IMR-90 (cell line): ENCODE measurements around the gene KLHL17. TPM values are rescaled to one million over a fixed set of nuclear protein-coding genes. Genes with fewer than 3 reads are reported as not detected.
A peak's percentile ranks its signal among the peaks of the same experiment; 100 is the strongest.

ENCODE experiments used
- ATAC-seq: fragments of 200-7000 bp; cut with Tn5 transposase; 2 replicates; pipeline ENCODE4 v1.9.1; 2020; ENCODE audit warnings: low read depth, mild to moderate bottlenecking, moderate library complexity
- BruUV-seq: library from RNA; stranded (reverse); fragments of 400-500 nt; replicated peaks from 2 replicates; lab custom pipeline; 2021; lab: Mats Ljungman, UMichigan
- CTCF ChIA-PET: fragments of 300-600 bp; formaldehyde crosslinking; extraction: SDS; loops from one replicate; lab custom pipeline; 2021; ENCODE audit warnings: antibody characterized with exemption; lab: Yijun Ruan, JAX
- POLR2A ChIA-PET: fragments of 300-600 bp; sonication (Branson Sonifier 250); formaldehyde crosslinking; loops from one replicate; lab custom pipeline; 2022; ENCODE audit warnings: antibody characterized with exemption; ENCODE audit not compliant: unreplicated experiment; lab: Charles Lee
- DNase-seq: peaks from one replicate; pipeline ENCODE4 v3.0.0; 2013
- H2AFZ ChIP-seq: replicated peaks from 2 replicates; pipeline ENCODE3; 2013; ENCODE audit warnings: low read length, mild to moderate bottlenecking; ENCODE audit not compliant: poor library complexity
- H2AK5ac ChIP-seq: 2 replicates; pipeline ENCODE4 v1.6.1; 2013; ENCODE audit warnings: low read depth, low read length, inconsistent platforms
- H2AK9ac ChIP-seq: replicated peaks from 2 replicates; pipeline ENCODE3; 2013; ENCODE audit warnings: mild to moderate bottlenecking, low read depth, low read length, moderate library complexity; ENCODE audit not compliant: poor library complexity
- H2BK120ac ChIP-seq: 2 replicates; pipeline ENCODE4 v1.6.1; 2013; ENCODE audit warnings: low read depth, low read length, inconsistent platforms
- H2BK15ac ChIP-seq: 3 replicates; pipeline ENCODE4 v1.6.1; 2013; ENCODE audit warnings: low read depth, low read length, inconsistent platforms
- H2BK20ac ChIP-seq: 2 replicates; pipeline ENCODE4 v1.6.1; 2013; ENCODE audit warnings: low read depth, mild to moderate bottlenecking, inconsistent platforms, low read length, moderate library complexity
- H2BK5ac ChIP-seq: 2 replicates; pipeline ENCODE4 v1.6.1; 2013; ENCODE audit warnings: mild to moderate bottlenecking, low read depth, low read length, inconsistent platforms; ENCODE audit not compliant: poor library complexity, severe bottlenecking
- H3K14ac ChIP-seq: replicated peaks from 2 replicates; pipeline ENCODE4 v1.6.1; 2013; ENCODE audit warnings: low read depth, low read length, inconsistent platforms
- H3K18ac ChIP-seq: 2 replicates; pipeline ENCODE4 v1.6.1; 2013; ENCODE audit warnings: low read depth, low read length, control low read depth
- H3K23ac ChIP-seq: 2 replicates; pipeline ENCODE4 v1.6.1; 2013; ENCODE audit warnings: low read depth, low read length, inconsistent platforms
- H3K27ac ChIP-seq: 2 replicates; pipeline ENCODE4 v1.5.1; 2013; ENCODE audit warnings: mild to moderate bottlenecking, control low read depth, low read length; ENCODE audit not compliant: insufficient read depth
- H3K27me3 ChIP-seq: 2 replicates; pipeline ENCODE4 v1.6.1; 2013; ENCODE audit warnings: low read length; ENCODE audit not compliant: control insufficient read depth, insufficient read depth
- H3K36me3 ChIP-seq: 2 replicates; pipeline ENCODE4 v1.6.1; 2013; ENCODE audit warnings: low read length, mixed read lengths; ENCODE audit not compliant: control insufficient read depth, insufficient read depth
- H3K4ac ChIP-seq: 2 replicates; pipeline ENCODE4 v1.6.1; 2013; ENCODE audit warnings: low read depth, low read length, inconsistent platforms
- H3K4me1 ChIP-seq: 2 replicates; pipeline ENCODE4 v1.6.1; 2013; ENCODE audit warnings: low read length, mixed read lengths; ENCODE audit not compliant: control insufficient read depth, insufficient read depth
- H3K4me2 ChIP-seq: 2 replicates; pipeline ENCODE4 v1.6.1; 2013; ENCODE audit warnings: low read depth, mild to moderate bottlenecking, control low read depth, low read length, moderate library complexity
- H3K4me3 ChIP-seq: 2 replicates; pipeline ENCODE4 v1.5.1; 2013; ENCODE audit warnings: low read depth, mild to moderate bottlenecking, control low read depth, low read length, moderate library complexity; ENCODE audit not compliant: insufficient read depth
- H3K56ac ChIP-seq: 2 replicates; pipeline ENCODE4 v1.6.1; 2013; ENCODE audit warnings: low read length, inconsistent platforms; ENCODE audit not compliant: insufficient read depth; ENCODE audit errors: extremely low read depth
- H3K79me1 ChIP-seq, 2 experiments: 2 replicates each; pipeline ENCODE4 v1.6.1; 2013; ENCODE audit warnings: low read length in 2 of 2, inconsistent platforms in 1 of 2, low read depth in 1 of 2
- H3K9ac ChIP-seq: 2 replicates; pipeline ENCODE4 v1.6.1; 2013; ENCODE audit warnings: low read depth, low read length, control low read depth
- H3K9me1 ChIP-seq: 2 replicates; pipeline ENCODE4 v1.6.1; 2013; ENCODE audit warnings: low read length, inconsistent platforms; ENCODE audit not compliant: insufficient read depth
- H3K9me3 ChIP-seq: 2 replicates; pipeline ENCODE4 v1.6.1; 2013; ENCODE audit warnings: low read length; ENCODE audit not compliant: control insufficient read depth, insufficient read depth
- H4K20me1 ChIP-seq: 2 replicates; pipeline ENCODE4 v1.6.1; 2013; ENCODE audit warnings: low read length, inconsistent platforms; ENCODE audit not compliant: insufficient read depth
- H4K5ac ChIP-seq: 2 replicates; pipeline ENCODE4 v1.6.1; 2013; ENCODE audit warnings: mild to moderate bottlenecking, low read depth, low read length, control low read depth
- H4K8ac ChIP-seq, 2 experiments: 2 replicates each; pipeline ENCODE4 v1.6.1; 2013; ENCODE audit warnings: low read depth in 2 of 2, low read length in 2 of 2, control low read depth in 1 of 2, inconsistent platforms in 1 of 2
- H4K91ac ChIP-seq: 2 replicates; pipeline ENCODE4 v1.6.1; 2013; ENCODE audit warnings: low read depth, low read length, inconsistent platforms; ENCODE audit not compliant: insufficient read depth
- BHLHE40 ChIP-seq: fragments of 150-350 bp; IDR thresholded peaks from 2 replicates; pipeline ENCODE4 v1.6.1; 2016; ENCODE audit warnings: mild to moderate bottlenecking, low read depth, low read length
- CHD1 ChIP-seq: IDR thresholded peaks from 2 replicates; pipeline ENCODE4 v1.6.1; 2012; ENCODE audit warnings: low read depth, low read length, improper control_type of control experiment
- ELK1 ChIP-seq: fragments of 150-350 bp; IDR thresholded peaks from 2 replicates; pipeline ENCODE4 v1.6.1; 2016; ENCODE audit warnings: low read depth, mild to moderate bottlenecking, low read length, moderate library complexity, borderline replicate concordance
- MAZ ChIP-seq: IDR thresholded peaks from 2 replicates; pipeline ENCODE4 v1.6.1; 2012; ENCODE audit warnings: low read depth, mild to moderate bottlenecking, low read length, improper control_type of control experiment, moderate library complexity, borderline replicate concordance
- MXI1 ChIP-seq: IDR thresholded peaks from 2 replicates; pipeline ENCODE4 v1.6.1; 2012; ENCODE audit warnings: low read depth, mild to moderate bottlenecking, low read length, moderate library complexity, borderline replicate concordance
- NFE2L2 ChIP-seq: fragments of 150-350 bp; IDR thresholded peaks from 2 replicates; pipeline ENCODE4 v1.6.1; 2016; ENCODE audit warnings: low read depth, mild to moderate bottlenecking, low read length
- RAD21 ChIP-seq: IDR thresholded peaks from 2 replicates; pipeline ENCODE4 v1.6.1; 2012; ENCODE audit warnings: low read length, improper control_type of control experiment
- RFX5 ChIP-seq: IDR thresholded peaks from 2 replicates; pipeline ENCODE4 v1.8.0; 2012; ENCODE audit warnings: low read depth, mild to moderate bottlenecking, low read length, moderate library complexity
- WGBS, 2 experiments: methylation state at CpG; one replicate each; pipeline versions ENCODE4 v1.1.5 to v1.1.7; 2013; ENCODE audit warnings: missing lambda C conversion rate in 2 of 2; ENCODE audit not compliant: insufficient read length in 1 of 2; ENCODE audit errors: extremely low coverage in 2 of 2; 5-methylcytosine and 5-hydroxymethylcytosine counted together
- dilution Hi-C: fragments of 300-500 bp; cut with HindIII; formaldehyde crosslinking; loops from one replicate; pipeline ENCODE4 v1.14.3; 2018; ENCODE audit warnings: low sequenced_read_pairs; ENCODE audit not compliant: unreplicated experiment
- in situ Hi-C: fragments of 300-500 bp; cut with MboI; formaldehyde crosslinking; loops from 3 replicates; pipeline ENCODE4 v1.14.3; 2019; ENCODE audit warnings: low sequenced_read_pairs, inconsistent platforms, mixed read lengths
- intact Hi-C: fragments of 100-400 bp; cut with micrococcal nuclease; formaldehyde crosslinking; loops from 2 replicates; pipeline ENCODE4 v1.10.0; 2022
- polyA plus RNA-seq, 3 experiments: library from polyadenylated mRNA; depleted of rRNA; stranded (reverse); fragments of >200 nt; gene quantifications; 2 replicates each; pipeline ENCODE4 v1.2.3, GENCODE V29; 2012; ENCODE audit warnings: low replicate concordance in 1 of 3
- total RNA-seq: library from RNA; depleted of rRNA; stranded (reverse); fragments of >200 nt; gene quantifications from 2 replicates; pipeline ENCODE4 v1.2.3, GENCODE V29; 2012
- TF ChIP-seq, protein P1 (sequence below): conservative IDR thresholded peaks from 2 replicates; pipeline ENCODE4 v1.5.1; 2012; ENCODE audit warnings: mild to moderate bottlenecking, low read depth, low read length, improper control_type of control experiment

Gene KLHL17
- total and polyA plus RNA-seq, 2 of the 4 experiments (the other 2 are of a cell fraction) = 3.4 to 41.0 TPM

GRCh38 chr1:1013922-1014648 lies 53.7 kb downstream of the KLHL17 start:
- 68% methylated on average over 33 of the region's 41 CpGs; no CpG with 5 or more reads in 1 of the 2 experiments for WGBS, 2 experiments
- Histone ChIP-seq H3K23ac (peak overlapping the region; percentile 96), H3K36me3 (no peaks in the 10 kb centered on the region), H3K4me1 (peaks cover 4% of the 10 kb centered on the region), H3K9me3 (no peaks in the 10 kb centered on the region), H3K4ac (peak overlapping the region; percentile 88), H3K4me2 (peak overlapping the region; percentile 86), H3K4me3 (peak overlapping the region; percentile 54), H3K27me3 (no peaks in the 10 kb centered on the region), H4K8ac (peak overlapping the region; percentile 65 to 94), H2AK9ac (peak overlapping the region; percentile 98), H3K9me1 (no peaks in the 10 kb centered on the region), H2AK5ac (peak overlapping the region; percentile 92), H3K9ac (peak overlapping the region; percentile 79), H2BK5ac (no peak overlapping the region), H2BK20ac (no peak overlapping the region), H3K79me1 (peaks cover 0 to 11% of the 10 kb centered on the region in 2 experiments; a peak in 2 of 4 replicates), H3K18ac (no peak overlapping the region), H2BK15ac (peak overlapping the region; percentile 86; the same call in 2 of the 3 replicates), H4K91ac (peak overlapping the region; percentile 90), H3K27ac (peak overlapping the region; percentile 82), H4K5ac (peak overlapping the region; percentile 62; the same call in 1 of the 2 replicates), H3K14ac (peak overlapping the region; percentile 96), H2BK120ac (peak overlapping the region; percentile 85), H2AFZ (peak overlapping the region; percentile 99), H3K56ac (peak overlapping the region; percentile 76), H4K20me1 (no peaks in the 10 kb centered on the region)
- TF ChIP-seq MAZ (no peak), BHLHE40 (no peak), RAD21 (no peak), ELK1 (no peak), NFE2L2 (no peak), CHD1 (no peak), RFX5 (no peak), MXI1 (no peak)
- TF ChIP-seq, protein P1, sequence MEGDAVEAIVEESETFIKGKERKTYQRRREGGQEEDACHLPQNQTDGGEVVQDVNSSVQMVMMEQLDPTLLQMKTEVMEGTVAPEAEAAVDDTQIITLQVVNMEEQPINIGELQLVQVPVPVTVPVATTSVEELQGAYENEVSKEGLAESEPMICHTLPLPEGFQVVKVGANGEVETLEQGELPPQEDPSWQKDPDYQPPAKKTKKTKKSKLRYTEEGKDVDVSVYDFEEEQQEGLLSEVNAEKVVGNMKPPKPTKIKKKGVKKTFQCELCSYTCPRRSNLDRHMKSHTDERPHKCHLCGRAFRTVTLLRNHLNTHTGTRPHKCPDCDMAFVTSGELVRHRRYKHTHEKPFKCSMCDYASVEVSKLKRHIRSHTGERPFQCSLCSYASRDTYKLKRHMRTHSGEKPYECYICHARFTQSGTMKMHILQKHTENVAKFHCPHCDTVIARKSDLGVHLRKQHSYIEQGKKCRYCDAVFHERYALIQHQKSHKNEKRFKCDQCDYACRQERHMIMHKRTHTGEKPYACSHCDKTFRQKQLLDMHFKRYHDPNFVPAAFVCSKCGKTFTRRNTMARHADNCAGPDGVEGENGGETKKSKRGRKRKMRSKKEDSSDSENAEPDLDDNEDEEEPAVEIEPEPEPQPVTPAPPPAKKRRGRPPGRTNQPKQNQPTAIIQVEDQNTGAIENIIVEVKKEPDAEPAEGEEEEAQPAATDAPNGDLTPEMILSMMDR = no peak
- dilution Hi-C loops (no loop called here), in situ Hi-C loops (no loop called here), intact Hi-C loops (loop anchor here (2.0 kb wide), 1 partner anchor 27 kb away; no protein-coding TSS in a partner anchor)
- ChIA-PET CTCF (interaction anchor here (0.7 kb wide), 1 partner anchor 13 kb away, joined by 3 read pairs; no protein-coding TSS in a partner anchor), POLR2A (interaction anchor here (0.6 kb wide), 1 partner anchor 287 kb away, joined by 7 read pairs; no protein-coding TSS in a partner anchor)
- ATAC-seq (peak; percentile 24), DNase-seq (peak; percentile 21)
- TSS peak; percentile 88 for BruUV-seq
